Measurements from ENCODE around the gene FRMD4A.
"Not testable (repeated sequence)": the region's sequence is repeated elsewhere in the genome, so short reads cannot be mapped to it uniquely, and the experiment has no call there.

Gene FRMD4A

DNA sequence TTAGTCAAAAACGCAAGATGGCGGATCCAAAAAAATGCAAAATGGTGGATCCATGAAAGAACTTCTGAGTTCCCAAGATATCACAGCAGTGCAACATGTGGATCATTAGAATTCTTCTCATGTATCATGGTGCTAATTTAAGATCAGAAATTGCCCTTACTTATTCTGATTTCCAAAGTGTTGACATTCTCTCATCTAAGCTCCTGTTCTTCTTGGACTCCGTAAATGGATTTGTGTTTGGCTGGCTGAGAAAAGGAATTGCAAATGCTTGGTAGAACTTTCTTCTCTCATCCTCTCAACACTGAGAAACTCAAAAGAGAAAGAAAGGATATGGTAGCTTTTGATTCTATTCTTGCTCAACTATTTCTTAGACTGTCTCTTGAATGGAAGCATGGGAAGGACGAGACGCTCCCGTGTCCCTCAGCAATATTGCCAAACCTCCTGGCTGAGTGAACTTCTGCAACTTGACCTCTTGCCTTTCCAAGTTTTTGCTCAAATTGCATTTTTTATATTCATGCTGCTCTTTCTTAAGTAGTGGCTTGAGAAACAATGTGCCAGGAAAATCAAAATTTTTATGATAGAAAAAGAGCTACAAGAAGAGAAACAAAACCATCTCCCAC lies 44.7 kb downstream of the FRMD4A start:
- DNase-seq, result no peak

DNA sequence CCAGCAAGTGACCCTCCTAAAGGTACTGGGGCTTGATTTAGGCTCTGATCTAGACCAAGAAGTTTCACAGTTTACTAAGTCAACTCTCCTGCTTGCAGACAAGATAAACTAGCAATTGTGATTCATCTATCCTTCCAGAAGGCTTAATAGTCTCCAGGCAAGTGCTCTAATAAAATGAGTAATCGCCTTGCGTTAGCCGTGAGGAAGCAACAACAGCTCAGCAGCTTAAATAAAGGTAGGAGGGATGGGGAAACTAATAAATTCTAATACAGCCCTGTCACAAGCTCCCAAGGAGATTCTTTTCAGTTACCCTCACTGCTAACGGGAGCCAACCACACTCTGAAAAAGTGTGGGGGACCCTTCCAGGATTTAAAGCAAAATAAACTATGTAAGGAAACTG lies 48.4 kb downstream of the FRMD4A start:
- no peak for DNase-seq

DNA sequence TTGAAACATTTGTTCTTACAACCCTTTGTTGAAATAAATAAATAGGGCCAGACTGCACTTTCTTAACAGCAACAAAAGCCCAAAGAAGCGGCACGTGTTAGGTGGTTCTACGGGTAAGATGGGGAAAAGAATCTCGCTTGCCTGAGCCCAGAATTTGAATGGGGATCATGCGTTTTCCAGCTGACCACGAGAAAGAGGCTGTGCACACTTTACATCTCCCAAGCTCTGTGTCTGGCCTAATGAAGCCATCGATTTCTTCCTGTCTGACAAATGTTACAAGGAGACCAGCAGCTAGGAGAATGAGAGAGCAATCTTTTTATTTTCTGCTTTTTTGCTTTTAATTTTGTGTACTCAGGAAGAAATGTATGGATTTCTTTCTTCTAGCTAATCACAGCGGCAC lies 52.2 kb downstream of the FRMD4A start:
- no peak for DNase-seq

DNA sequence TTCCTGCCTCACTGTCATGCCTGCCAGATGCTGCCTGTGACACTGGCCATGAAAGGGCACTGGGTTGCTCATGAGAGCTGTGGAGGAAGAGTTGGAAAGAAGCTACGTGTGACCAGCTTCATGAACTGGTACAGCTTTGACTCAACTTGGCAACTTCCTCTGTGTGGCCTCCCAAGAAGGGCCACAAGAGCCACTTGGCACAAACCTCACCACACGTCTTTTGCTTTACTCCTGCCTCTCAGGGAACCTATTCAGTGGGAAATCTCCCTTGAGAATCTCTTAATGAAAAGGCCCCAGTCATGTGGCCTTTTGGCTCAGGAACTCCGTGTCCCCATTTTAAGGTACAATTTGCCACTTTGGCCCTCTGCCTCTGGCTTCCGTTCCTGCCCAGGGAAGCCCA lies 54.5 kb downstream of the FRMD4A start:
- no peak for DNase-seq

DNA sequence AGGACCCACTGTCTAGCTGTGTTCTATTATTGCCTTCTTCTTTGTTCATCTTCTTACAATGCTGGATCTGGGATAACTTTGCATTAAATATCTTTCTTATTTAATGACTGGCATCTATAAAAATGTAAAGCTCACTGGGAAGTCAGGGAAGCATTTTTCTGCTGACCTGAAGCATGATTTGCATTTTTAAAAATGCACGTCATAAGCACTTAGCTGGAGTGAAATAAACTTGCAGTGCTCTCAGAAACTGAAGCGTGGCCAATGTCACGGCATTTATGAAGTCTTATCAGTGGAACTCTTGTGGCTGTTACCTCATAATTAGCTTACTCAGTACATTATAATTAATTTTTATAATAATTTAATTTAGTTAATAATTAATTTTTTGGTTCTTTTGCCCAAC lies 59.1 kb downstream of the FRMD4A start:
- no peak for DNase-seq

DNA sequence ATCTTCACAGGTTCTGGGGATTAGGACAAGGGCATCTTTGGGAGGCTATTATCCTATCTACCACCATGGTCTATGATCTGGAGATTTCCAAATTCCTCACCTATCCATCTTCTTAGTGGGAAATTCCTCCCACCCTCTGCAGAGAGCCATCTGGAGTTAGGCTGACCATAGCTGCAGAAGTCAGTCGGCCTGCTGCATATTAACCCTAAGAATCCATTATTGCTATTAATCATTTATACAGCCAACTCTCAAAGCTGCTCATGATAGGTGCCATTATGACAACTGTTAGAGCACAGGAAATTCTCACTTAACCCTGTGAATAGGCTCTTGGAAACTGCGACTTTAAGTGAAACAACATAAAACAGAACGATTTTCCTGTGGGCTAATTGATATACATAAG lies 60.4 kb downstream of the FRMD4A start:
- no peak for DNase-seq

DNA sequence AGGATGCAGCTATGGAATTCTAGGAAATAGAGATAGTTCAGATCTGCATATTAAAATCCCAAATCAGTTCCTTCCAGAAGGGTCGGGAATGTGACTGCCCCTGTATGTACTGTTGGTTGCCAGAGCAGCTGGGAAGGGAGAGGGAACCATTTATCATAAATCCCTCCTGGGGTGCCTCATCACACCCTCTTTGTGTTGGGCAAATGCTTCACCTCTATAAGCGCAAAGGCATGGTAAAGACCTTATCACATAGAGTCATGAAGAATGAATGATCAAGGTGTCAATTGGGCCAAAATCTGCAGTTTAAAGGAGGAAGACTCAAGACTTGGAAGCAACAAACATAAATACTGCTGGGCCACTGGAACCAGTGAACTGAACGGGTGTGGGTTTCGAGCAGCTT lies 65.0 kb downstream of the FRMD4A start:
- no peak for DNase-seq

DNA sequence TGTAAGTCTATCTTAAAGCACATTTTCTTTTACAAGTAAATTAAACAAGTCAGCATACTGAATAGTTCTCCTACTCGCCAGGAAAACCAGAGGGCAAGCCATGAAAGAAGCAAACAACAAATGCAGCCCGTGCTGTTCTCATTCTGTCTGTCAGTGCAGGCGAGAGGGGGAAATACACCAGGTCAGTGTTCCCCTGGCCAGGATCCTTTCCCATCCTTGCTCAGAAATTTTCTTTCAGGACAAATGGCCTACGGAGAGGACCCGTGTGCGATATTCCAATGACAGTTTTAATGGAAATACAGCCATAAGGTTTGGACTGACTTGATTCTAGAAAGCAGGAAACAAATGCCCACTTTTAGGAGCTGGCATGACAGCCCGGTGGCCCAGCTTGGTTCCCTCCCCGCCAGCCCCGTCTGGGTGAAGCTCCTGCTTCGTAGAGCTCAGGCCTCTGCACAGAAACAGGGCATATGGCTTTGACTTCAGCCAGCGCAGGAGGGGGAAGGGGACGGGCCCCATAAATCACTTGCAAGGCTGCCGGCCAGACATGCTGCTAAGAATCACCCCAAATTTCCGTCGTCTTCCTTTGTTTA lies 67.8 kb downstream of the FRMD4A start:
- no peak for DNase-seq

DNA sequence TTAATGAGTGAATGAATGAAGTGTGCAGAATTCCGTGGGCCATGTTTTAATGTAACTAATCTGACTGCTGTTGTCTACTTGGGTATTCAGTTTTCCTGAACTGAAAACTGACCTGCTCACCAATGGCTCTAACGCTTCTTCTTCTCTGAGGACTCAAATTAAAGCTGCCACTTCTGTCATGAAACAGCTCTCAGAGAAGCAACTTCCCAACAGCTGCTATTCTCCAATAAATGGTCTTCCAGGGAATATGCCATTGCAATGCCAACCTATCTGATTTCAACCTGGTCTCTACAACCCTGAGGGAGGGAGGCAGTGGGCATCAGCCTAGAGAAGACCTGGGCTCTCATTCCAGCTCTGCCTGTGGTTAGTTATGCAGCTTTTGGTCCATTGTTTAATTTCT lies 69.4 kb downstream of the FRMD4A start:
- no peak for DNase-seq

DNA sequence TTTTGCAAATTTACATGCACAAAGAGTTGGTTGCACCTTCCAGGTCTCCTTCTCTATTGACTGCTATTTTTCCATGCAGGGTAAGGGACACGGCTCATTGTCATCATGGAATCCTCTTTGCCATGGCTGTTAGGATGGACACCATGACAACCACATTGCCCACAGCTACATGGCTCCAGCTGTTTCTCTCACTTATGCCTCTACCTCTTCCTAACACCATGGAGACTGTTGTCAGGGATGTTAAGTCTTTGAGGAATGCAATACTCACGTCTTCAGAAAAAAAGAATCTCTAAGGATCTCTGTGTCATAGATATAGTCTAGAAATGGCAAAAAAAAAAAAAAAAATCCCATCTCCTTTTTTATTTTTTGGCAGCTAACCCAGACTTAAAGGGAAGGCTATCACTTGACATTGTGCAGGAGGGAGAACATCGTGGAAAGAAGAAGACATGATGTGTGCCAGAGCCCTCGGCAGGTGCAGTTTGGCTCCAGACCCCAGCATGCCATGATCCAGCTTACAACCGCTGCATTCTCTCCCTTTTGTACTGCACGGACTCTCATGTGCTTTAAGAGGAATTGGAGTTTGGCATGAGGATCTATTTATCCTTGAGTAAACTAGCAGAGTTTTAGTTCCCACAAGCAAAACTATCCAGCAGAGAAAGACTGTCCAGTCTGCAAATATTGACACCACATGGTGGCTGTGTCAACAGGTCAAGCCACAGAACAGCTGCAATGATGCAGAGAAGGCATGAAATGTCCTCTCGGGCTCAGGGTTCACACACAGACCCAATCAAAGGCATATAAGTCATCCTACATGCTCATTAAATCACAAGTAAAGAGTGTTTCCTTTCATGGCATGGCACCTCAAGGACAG lies 70.8 kb downstream of the FRMD4A start:
- DNase-seq, result no peak

DNA sequence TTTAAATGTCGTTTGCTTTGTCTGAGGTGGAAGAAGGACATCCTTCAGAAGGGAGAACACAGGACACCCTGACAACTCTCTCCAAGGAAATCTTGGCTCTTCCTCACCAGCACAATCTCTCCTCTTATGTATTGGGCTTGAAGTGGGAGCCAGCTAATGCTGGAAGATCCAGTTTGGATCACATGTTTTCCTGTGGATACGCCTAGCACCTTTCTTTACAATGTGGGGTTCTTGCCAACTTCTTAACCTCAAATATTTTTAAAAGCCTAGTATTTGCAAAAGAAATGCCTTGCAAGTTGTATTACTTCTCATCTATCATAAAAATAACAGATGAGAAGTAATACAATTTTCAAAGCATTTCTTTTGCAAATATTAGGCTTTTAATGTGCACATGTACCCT lies 76.4 kb downstream of the FRMD4A start:
- no peak for DNase-seq

DNA sequence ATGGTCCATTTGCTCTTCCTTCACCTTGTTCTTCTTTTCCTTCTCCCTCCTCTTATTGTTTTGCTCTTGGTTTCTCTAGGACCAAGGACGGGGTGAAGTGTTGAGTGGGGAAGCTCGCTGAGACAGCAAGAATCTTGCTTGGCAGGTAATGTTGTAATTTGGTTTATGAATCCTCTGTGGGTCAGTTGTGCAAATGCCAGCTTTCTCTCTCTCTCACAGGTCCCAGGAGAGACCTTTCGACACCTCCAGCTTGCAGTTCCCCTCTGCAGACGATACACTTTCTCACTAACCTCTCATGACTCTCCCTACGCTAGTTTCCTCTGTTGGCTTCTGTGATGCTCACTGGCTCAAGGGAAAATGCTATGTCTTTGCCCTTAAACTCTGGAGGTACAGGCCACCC lies 77.0 kb downstream of the FRMD4A start:
- no peak for DNase-seq

DNA sequence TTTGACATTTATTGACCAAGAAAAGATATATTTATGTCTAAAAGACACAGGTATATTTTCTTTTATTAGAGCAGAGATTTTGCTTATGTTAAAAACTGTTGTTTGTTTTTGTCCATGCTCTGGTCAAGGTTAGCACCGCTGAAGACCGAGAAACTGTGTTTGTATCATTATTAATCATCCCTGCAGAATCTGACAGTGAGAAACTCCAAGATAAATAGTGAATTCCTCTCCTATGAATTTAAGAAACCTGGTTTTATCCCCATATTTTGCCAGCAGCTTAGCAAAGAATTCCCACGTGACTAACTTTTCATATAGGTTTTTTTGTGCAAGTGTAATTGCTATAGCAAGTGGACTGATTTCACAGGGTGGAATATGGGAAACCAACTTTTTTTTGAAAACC lies 77.6 kb downstream of the FRMD4A start:
- no peak for DNase-seq

DNA sequence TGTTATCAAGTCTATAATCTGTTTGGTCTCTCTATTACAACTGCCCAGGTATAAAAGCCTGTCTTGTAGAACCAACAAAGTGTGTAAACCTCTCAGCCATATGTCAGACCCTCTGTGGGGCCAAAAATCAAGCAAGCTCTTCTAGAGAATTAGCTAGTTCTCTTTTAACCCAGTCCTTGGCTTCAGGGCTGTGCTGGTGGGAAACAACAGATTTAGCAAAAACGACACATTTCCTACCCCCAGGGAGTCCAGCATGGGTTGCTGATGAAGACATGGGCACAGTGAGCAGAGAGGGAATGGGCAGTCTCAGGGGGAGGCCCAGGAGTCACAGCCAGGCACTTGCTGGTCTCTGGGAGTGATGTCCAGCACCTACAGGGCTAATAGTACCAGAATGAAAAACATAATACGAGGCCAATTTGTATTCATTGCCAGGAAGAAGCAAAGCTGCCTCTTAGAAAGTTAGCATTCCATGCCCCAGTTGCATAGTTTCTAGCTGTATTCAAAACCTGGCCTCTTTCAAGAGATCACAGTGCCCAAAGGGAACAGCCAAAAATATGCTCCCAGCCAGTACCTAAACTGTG lies 80.1 kb downstream of the FRMD4A start:
- no peak for DNase-seq

DNA sequence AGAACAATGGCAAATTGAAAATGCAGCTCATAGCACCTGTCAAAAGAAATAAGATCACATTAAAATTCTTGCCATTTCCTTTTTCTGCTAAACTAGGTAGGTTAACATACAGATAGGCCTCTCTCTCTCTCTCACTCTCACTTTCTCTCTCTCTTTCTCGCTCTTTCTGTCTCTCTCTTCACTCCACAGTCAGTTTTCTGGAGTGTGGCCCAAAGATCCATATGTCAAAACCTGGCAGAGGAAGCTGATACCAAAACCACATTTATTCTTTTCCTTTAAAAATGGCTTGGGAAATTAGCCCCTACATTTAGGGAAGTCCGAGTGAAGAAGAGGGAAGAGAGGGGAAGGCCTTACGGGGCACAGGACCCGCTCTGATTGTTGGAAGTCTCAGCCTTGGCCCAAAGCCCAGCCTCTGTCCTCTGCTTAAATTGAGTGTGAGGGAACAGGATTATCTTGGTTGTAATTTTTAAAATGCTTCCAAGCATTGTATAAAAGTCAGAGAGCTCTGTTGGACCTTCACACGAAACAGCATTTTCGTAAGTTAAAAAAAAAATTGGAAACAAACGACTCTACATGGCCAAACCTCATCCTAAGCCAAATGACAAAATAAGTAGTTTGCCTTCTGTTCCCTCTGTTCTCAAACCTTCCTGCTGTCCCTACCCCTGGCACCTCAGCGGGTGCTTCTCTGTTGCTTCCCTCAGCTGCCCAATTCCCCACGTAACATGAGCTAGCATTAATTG lies 83.2 kb downstream of the FRMD4A start:
- DNase-seq, result no peak

DNA sequence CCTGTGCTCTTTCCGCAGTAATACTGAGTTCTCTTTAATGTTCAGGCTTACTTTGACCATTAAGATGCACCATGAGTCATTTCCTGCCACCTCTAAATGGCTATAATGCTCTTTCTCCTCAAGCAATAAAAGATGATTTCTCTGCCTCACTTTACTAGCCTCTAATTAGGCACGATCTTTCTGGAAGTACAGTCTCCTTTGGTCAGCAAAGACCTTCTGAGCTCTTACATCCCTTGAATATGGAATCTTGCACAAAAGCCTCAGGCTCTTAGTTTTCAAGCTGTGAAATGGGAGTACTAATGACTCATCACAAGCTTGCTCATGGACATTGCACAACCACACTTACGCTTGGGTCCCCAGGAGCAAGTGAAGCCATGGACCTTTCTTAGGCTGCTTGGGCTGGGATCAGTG lies 85.9 kb downstream of the FRMD4A start:
- no peak for DNase-seq

DNA sequence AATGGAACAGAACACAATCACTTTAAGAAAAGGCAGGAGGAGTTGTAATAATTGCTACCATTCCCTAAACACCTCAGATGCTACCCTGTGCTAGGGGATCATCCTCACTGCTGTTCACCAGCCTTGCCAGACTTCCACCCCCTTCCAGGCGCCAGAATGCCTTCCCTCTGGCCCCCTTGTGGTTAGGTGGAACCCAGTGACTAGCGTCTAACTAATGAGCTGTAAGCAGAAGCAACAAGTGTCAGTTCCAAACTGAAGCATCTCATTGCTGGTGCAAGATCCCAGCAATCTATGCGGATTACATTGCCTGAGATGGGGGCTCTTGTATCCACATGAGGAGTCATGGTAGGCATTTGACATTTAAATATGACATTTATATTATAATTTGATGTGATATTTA lies 86.6 kb downstream of the FRMD4A start:
- no peak for DNase-seq

DNA sequence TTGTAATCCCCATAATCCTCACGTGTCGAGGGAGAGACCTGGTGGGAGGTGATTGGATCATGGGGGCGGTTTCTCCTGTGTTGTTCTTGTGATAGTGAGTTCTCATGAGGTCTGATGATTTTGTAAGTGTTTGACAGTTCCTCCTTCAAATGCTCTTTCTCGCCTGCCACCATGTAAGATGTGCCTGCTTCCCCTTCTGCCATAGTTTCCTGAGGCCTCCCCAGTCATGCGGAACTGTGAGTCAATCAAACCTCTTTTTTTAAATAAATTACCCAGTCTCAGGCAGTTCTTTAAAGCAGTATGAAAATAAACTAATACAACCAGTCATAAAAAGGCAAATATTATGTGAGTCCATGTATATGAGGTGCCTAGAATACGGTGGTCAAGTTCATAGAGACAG lies 87.5 kb downstream of the FRMD4A start:
- no peak for DNase-seq

DNA sequence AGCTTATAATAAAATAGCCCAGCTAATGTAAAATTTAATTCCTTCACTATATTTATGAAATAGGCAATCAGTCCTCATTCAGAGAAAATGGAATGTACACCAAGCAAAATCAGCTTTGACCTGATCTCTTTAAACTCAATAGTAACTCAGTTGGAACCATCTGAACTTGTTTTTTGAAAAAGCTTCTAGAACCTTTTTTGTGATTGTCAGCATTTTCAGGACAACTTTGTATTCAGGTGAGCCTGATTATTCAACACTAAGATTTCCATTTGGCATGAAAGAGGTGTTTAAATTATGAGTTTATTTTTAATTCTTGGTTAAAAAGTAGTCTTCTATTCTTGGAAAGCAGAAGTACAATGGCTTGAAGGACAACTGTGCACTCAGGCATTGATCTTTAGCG lies 89.5 kb downstream of the FRMD4A start:
- no peak for DNase-seq

DNA sequence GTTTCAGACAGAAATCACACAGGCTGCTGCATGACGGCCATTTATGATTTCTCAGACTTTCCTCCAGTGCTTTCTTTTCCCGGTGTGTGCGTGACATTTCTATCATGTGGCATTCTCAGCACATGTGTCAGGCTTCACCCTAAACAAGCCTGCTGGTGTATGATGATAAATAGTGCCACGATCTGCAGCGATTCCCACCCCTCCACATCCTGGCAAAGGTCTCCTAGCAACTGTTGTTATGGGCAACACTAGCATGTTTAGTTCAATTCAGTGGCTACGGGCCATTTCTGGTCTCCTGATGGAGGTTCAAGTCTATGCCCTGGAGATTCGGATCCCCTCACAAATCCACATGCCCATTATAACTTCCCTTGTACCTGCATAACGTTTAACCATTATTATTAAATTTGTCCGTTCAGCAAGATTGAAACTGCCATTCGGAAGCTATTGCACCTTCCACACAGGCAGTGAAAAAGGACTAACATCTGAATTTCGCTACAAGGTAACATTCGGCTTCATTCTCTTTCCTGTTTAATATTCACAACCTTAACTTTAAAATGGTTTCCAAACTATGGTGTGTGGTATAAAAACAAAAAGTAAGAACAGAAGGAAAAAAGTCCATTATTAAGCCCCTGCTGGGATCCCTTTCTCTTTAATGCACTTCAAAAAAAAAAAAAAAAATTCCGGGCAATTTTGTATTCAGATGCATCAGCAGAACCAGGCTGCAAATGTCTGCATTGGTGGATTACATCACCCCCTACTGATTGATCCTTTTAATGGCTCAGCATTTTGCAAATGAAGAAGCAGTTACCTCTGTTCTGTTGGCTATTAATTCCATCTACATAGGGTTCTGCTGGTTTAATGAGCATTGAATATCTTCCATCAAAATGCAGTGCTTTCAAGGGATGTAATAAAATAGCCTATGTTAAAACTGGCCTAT lies 90.2 kb downstream of the FRMD4A start:
- DNase-seq, result no peak

DNA sequence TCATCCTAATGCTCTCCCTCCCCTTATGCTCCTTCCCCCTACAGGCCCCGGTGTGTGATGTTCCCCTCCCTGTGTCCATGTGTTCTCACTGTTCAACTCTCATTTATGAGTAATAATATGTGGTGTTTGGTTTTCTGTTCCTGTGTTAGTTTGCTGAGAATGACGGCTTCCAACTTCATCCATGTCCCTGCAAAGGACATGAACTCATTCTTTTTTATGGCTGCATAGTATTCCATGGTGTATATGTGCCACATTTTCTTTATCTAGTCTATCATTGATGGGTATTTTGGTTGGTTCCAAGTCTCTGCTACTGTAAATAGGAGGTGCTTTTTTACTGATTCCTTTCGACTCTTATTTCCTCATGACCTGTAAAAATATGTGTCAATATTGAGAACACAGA lies 92.1 kb downstream of the FRMD4A start:
- not testable (repeated sequence) for DNase-seq

DNA sequence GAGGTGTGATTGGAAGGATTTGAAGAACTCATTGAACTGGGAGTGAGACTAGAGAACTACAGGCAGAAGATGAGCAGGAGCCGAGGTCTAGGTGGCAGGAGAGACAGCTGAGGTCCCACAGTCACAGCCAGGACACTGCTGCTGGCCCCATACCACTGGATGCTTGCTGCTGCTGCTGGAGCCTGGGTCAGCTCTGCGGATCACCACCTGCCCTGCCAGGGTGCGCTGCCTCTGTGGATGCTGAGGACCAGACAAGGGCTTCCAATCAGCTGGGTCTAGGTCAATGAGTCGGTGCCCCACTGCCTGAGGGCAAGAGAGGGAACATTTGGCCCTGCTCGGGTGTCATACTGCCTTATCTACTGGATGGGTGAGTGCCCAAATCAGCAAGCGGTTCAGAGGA lies 94.4 kb downstream of the FRMD4A start:
- DNase-seq, result no peak
